Activated CD8-positive, alpha-beta memory T cell treated with anti-CD3 and anti-CD28 coated beads, Interleukin-2, amount 50 U/mL, for 48 hours (primary cell): ENCODE measurements around the gene SMC3.
"Not testable (repeated sequence)": the region's sequence is repeated elsewhere in the genome, so short reads cannot be mapped to it uniquely, and the experiment has no call there.

Experiments
- DNase-seq: peaks from one replicate; pipeline ENCODE4 v3.0.0-alpha.2; 2020

SMC3 gene

GRCh38 chr10:110591760-110592159, 24.3 kb downstream of the SMC3 start:
- no peak for DNase-seq

- no peak for DNase-seq
Observed at GRCh38 chr10:110597476-110597875, 30.0 kb downstream of the SMC3 start.

GRCh38 chr10:110600487-110601101, 33.1 kb downstream of the SMC3 start:
- no peak for DNase-seq

- DNase-seq, result no peak
Observed at GRCh38 chr10:110601581-110601980, 34.1 kb downstream of the SMC3 start.

- DNase-seq, result no peak
Observed at GRCh38 chr10:110608087-110608486, 40.6 kb downstream of the SMC3 start.

- no peak for DNase-seq
Observed at GRCh38 chr10:110609605-110610004, 42.1 kb downstream of the SMC3 start.

- DNase-seq, result no peak
Observed at GRCh38 chr10:110610308-110610774, 42.8 kb downstream of the SMC3 start.

- DNase-seq, result not testable (repeated sequence)
Observed at GRCh38 chr10:110610781-110611180, 43.3 kb downstream of the SMC3 start.

- DNase-seq, result no peak
Observed at GRCh38 chr10:110612087-110612486, 44.6 kb downstream of the SMC3 start.

GRCh38 chr10:110612629-110613028, 45.1 kb downstream of the SMC3 start:
- no peak for DNase-seq

- DNase-seq, result no peak
Observed at GRCh38 chr10:110613341-110613995, 46.0 kb downstream of the SMC3 start.

GRCh38 chr10:110613996-110614495, 46.6 kb downstream of the SMC3 start:
- DNase-seq, result no peak

- no peak for DNase-seq
Observed at GRCh38 chr10:110615057-110615747, 47.7 kb downstream of the SMC3 start.

- no peak for DNase-seq
Observed at GRCh38 chr10:110616493-110617033, 49.1 kb downstream of the SMC3 start.

GRCh38 chr10:110617425-110618229, 50.1 kb downstream of the SMC3 start:
- no peak for DNase-seq

GRCh38 chr10:110618230-110618610, 50.7 kb downstream of the SMC3 start:
- DNase-seq, result no peak

GRCh38 chr10:110619514-110620397, 52.3 kb downstream of the SMC3 start:
- DNase-seq, result no peak

- DNase-seq, result no peak
Observed at GRCh38 chr10:110620398-110620719, 52.9 kb downstream of the SMC3 start.

GRCh38 chr10:110623316-110623715, 55.8 kb downstream of the SMC3 start:
- DNase-seq, result not testable (repeated sequence)

- no peak for DNase-seq
Observed at GRCh38 chr10:110625356-110625894, 57.9 kb downstream of the SMC3 start.
